Measurements from ENCODE around the gene ARFGAP1. TPM values are rescaled to one million over a fixed set of nuclear protein-coding genes. Genes with fewer than 3 reads are reported as not detected.

Gene ARFGAP1
- total RNA-seq, 3 donors from 2014 or later: 76.5 to 85.8 (median 82.4) TPM

GRCh38 chr20:63293456-63293855, 20.8 kb downstream of the ARFGAP1 start:
- H3K36me3 ChIP-seq (ENCODE audit: low read depth): no peaks in the 10 kb centered on the region
- no peaks in the 10 kb centered on the region for H3K9me3 ChIP-seq
- H3K4me1 ChIP-seq (ENCODE audit: low read depth): no peaks in the 10 kb centered on the region
- DNase-seq: no peak
- TF ChIP-seq CTCF (IDR thresholded peaks at IDR 0.05): no peak
- H3K4me3 ChIP-seq: no peak overlapping the region
- intact Hi-C loops (cut with DNase I, micrococcal nuclease): no loop called here
- ATAC-seq: no peak

GRCh38 chr20:63293871-63294535, 21.4 kb downstream of the ARFGAP1 start:
- ATAC-seq (no peak), DNase-seq (no peak)
- Histone ChIP-seq H3K4me3 (no peak overlapping the region), H3K9me3 (no peaks in the 10 kb centered on the region), H3K36me3 (ENCODE audit: low read depth) (no peaks in the 10 kb centered on the region), H3K4me1 (ENCODE audit: low read depth) (no peaks in the 10 kb centered on the region)
- intact Hi-C loops (cut with DNase I, micrococcal nuclease): no loop called here
- TF ChIP-seq CTCF (IDR thresholded peaks at IDR 0.05): no peak

GRCh38 chr20:63294536-63294900, 21.9 kb downstream of the ARFGAP1 start:
- DNase-seq: no peak
- Histone ChIP-seq H3K9me3 (no peaks in the 10 kb centered on the region), H3K4me1 (ENCODE audit: low read depth) (no peaks in the 10 kb centered on the region), H3K4me3 (no peak overlapping the region), H3K36me3 (ENCODE audit: low read depth) (no peaks in the 10 kb centered on the region)
- ATAC-seq: no peak
- intact Hi-C loops (cut with DNase I, micrococcal nuclease): no loop called here
- TF ChIP-seq CTCF (IDR thresholded peaks at IDR 0.05): no peak

GRCh38 chr20:63295018-63295417, 22.4 kb downstream of the ARFGAP1 start:
- TF ChIP-seq CTCF (IDR thresholded peaks at IDR 0.05): no peak
- intact Hi-C loops (cut with DNase I, micrococcal nuclease): no loop called here
- no peak overlapping the region for H3K4me3 ChIP-seq
- DNase-seq (no peak), ATAC-seq (no peak)
- no peaks in the 10 kb centered on the region for H3K4me1 ChIP-seq (ENCODE audit: low read depth)
- H3K9me3 ChIP-seq: no peaks in the 10 kb centered on the region
- H3K36me3 ChIP-seq (ENCODE audit: low read depth): no peaks in the 10 kb centered on the region

GRCh38 chr20:63295422-63295821, 22.8 kb downstream of the ARFGAP1 start:
- TF ChIP-seq CTCF (IDR thresholded peaks at IDR 0.05): no peak
- no peak for ATAC-seq

GRCh38 chr20:63295846-63296245, 23.2 kb downstream of the ARFGAP1 start:
- H3K4me1 ChIP-seq (ENCODE audit: low read depth): no peaks in the 10 kb centered on the region
- TF ChIP-seq CTCF (IDR thresholded peaks at IDR 0.05): no peak
- ATAC-seq: no peak
- intact Hi-C loops (cut with DNase I, micrococcal nuclease): no loop called here
- no peaks in the 10 kb centered on the region for H3K9me3 ChIP-seq
- H3K36me3 ChIP-seq (ENCODE audit: low read depth): no peaks in the 10 kb centered on the region
- H3K4me3 ChIP-seq: no peak overlapping the region
- no peak for DNase-seq

More at GRCh38 chr20:63295422-63295821, 22.8 kb downstream of the ARFGAP1 start:
- Histone ChIP-seq H3K9me3 (no peaks in the 10 kb centered on the region), H3K4me3 (no peak overlapping the region), H3K4me1 (ENCODE audit: low read depth) (no peaks in the 10 kb centered on the region), H3K36me3 (ENCODE audit: low read depth) (no peaks in the 10 kb centered on the region)
- DNase-seq: no peak
- intact Hi-C loops (cut with DNase I, micrococcal nuclease): no loop called here
